Measurements from ENCODE around the gene TLR9.
A peak's percentile ranks its signal among the peaks of the same experiment; 100 is the strongest.

TLR9 gene

DNA sequence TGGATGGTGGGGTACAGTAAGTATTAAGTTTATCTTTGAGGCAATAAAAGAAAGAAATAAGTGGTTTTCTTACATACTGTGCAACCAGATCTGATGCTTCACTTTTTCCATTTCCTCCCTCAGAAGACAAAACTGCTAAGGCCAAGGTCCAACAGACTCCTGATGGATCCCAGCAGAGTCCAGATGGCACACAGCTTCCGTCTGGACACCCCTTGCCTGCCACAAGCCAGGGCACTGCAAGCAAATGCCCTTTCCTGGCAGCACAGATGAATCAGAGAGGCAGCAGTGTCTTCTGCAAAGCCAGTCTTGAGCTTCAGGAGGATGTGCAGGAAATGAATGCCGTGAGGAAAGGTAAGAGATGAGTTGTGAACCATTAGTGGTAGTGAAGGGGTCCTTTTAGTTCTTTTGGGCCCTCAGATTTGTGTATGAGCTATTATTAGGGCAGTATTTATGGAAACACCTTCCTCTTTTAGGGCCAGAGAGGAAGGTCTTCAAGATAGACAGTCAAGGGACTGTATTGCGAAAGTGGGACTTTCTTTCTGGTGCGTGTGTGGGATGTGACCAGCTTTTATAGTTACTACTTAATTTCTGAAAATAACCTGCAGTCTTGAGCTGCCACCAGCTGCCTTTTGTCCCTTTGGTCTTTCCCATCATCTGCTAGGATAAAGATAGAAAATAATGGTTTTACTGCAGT lies 22.9 kb downstream of the TLR9 start:
- Histone ChIP-seq H3K36me3 (ENCODE audit: insufficient read depth, insufficient read length, low read length) (peaks cover 80% of the 10 kb centered on the region), H3K9ac (ENCODE audit: insufficient read length, low read depth) (no peak overlapping the region), H3K9me3 (ENCODE audit: insufficient read depth, low read length) (no peaks in the 10 kb centered on the region), H3K4me1 (ENCODE audit: insufficient read depth, insufficient read length) (peaks cover 3% of the 10 kb centered on the region), H3K27me3 (ENCODE audit: insufficient read depth, insufficient read length) (no peaks in the 10 kb centered on the region), H3K4me3 (ENCODE audit: insufficient read length, low read depth) (no peak overlapping the region)
- DNase-seq (ENCODE audit: low read depth, low spot score), result no peak
- no peak for TF ChIP-seq YY1 (IDR thresholded peaks at IDR 0.05; ENCODE audit: insufficient read depth, insufficient read length)
- TF ChIP-seq SUZ12 (IDR thresholded peaks at IDR 0.05; ENCODE audit: extremely low read depth, insufficient read depth, insufficient read length), result no peak
- no peak for TF ChIP-seq ZNF274 (IDR thresholded peaks at IDR 0.05; ENCODE audit: low read depth, low read length)

DNA sequence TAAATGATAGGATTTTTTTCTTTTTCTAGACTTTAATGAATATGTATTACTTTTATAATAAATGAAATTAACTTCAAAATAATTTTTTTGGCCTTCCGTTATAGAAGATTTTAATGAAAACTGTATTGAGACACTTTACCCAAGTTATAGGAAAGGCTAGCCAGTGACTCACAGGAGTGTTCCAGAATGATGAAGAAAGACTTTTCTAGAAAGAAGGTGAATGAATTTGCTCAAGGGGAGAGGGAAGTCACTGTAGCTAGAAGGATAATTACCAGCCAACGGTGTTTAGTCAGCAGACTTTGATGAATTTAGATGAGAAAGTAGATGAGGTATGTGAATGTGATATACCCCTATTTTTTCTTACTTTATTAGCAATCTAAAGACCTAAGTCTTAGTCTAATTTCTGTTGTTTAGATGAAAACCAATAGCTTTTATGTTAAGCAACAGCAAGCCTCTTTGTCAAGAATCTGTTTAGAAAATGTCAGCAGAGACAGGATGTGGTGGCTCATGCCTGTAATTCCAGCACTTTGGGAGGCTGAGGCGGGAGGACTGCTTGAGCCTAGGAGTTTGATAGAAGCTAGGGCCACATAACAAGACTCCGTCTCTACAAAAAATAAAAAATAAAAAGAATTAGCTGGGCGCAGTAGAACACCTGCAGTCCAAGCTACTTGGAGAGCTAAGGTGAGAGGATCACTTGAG lies 24.3 kb downstream of the TLR9 start:
- no peak for DNase-seq (ENCODE audit: low read depth, low spot score)
- no peak overlapping the region for H3K4me3 ChIP-seq (ENCODE audit: insufficient read length, low read depth)
- peaks cover 70% of the 10 kb centered on the region for H3K36me3 ChIP-seq (ENCODE audit: insufficient read depth, insufficient read length, low read length)
- peaks cover 6% of the 10 kb centered on the region for H3K27me3 ChIP-seq (ENCODE audit: insufficient read depth, insufficient read length)
- no peaks in the 10 kb centered on the region for H3K9me3 ChIP-seq (ENCODE audit: insufficient read depth, low read length)
- peaks cover 3% of the 10 kb centered on the region for H3K4me1 ChIP-seq (ENCODE audit: insufficient read depth, insufficient read length)
- no peak overlapping the region for H3K9ac ChIP-seq (ENCODE audit: insufficient read length, low read depth)
- TF ChIP-seq ZNF274 (IDR thresholded peaks at IDR 0.05; ENCODE audit: low read depth, low read length) (no peak), SUZ12 (IDR thresholded peaks at IDR 0.05; ENCODE audit: extremely low read depth, insufficient read depth, insufficient read length) (no peak), YY1 (IDR thresholded peaks at IDR 0.05; ENCODE audit: insufficient read depth, insufficient read length) (no peak)

- Histone ChIP-seq H3K36me3 (ENCODE audit: insufficient read depth, insufficient read length, low read length) (peaks cover 48% of the 10 kb centered on the region), H3K4me1 (ENCODE audit: insufficient read depth, insufficient read length) (peaks cover 3% of the 10 kb centered on the region), H3K9ac (ENCODE audit: insufficient read length, low read depth) (peak overlapping the region; percentile 86), H3K9me3 (ENCODE audit: insufficient read depth, low read length) (no peaks in the 10 kb centered on the region), H3K4me3 (ENCODE audit: insufficient read length, low read depth) (peak overlapping the region; percentile 90), H3K27me3 (ENCODE audit: insufficient read depth, insufficient read length) (peaks cover 9% of the 10 kb centered on the region)
- TF ChIP-seq ZNF274 (IDR thresholded peaks at IDR 0.05; ENCODE audit: low read depth, low read length) (no peak), YY1 (IDR thresholded peaks at IDR 0.05; ENCODE audit: insufficient read depth, insufficient read length) (no peak), SUZ12 (IDR thresholded peaks at IDR 0.05; ENCODE audit: extremely low read depth, insufficient read depth, insufficient read length) (no peak)
- DNase-seq (ENCODE audit: low read depth, low spot score), result no peak
Measured at GRCh38 chr3:52198643-52199608, 26.5 kb downstream of the TLR9 start.

GRCh38 chr3:52197842-52198625 lies 27.4 kb downstream of the TLR9 start, which contains the start of gene ALAS1:
TSS of gene ALAS1 (plus strand) at chr3:52198160. CDS start at chr3:52199242, 1,082 bp downstream.
- peaks cover 3% of the 10 kb centered on the region for H3K4me1 ChIP-seq (ENCODE audit: insufficient read depth, insufficient read length)

GRCh38 chr3:52197499-52197841 lies 28.0 kb downstream of the TLR9 start:
- H3K9me3 ChIP-seq (ENCODE audit: insufficient read depth, low read length), result no peaks in the 10 kb centered on the region
- no peak for DNase-seq (ENCODE audit: low read depth, low spot score)
- no peak for TF ChIP-seq SUZ12 (IDR thresholded peaks at IDR 0.05; ENCODE audit: extremely low read depth, insufficient read depth, insufficient read length)
- no peak for TF ChIP-seq YY1 (IDR thresholded peaks at IDR 0.05; ENCODE audit: insufficient read depth, insufficient read length)
- TF ChIP-seq ZNF274 (IDR thresholded peaks at IDR 0.05; ENCODE audit: low read depth, low read length), result no peak
- peaks cover 3% of the 10 kb centered on the region for H3K4me1 ChIP-seq (ENCODE audit: insufficient read depth, insufficient read length)
- H3K27me3 ChIP-seq (ENCODE audit: insufficient read depth, insufficient read length), result peaks cover 9% of the 10 kb centered on the region
- H3K36me3 ChIP-seq (ENCODE audit: insufficient read depth, insufficient read length, low read length), result peaks cover 33% of the 10 kb centered on the region
- peak overlapping the region; percentile 19 for H3K4me3 ChIP-seq (ENCODE audit: insufficient read length, low read depth)
- peak overlapping the region; percentile 86 for H3K9ac ChIP-seq (ENCODE audit: insufficient read length, low read depth)

More at GRCh38 chr3:52197842-52198625, 27.4 kb downstream of the TLR9 start, which contains the start of gene ALAS1:
- DNase-seq (ENCODE audit: low read depth, low spot score), result peak; percentile 92
- TF ChIP-seq ZNF274 (IDR thresholded peaks at IDR 0.05; ENCODE audit: low read depth, low read length), result no peak
- TF ChIP-seq YY1 (IDR thresholded peaks at IDR 0.05; ENCODE audit: insufficient read depth, insufficient read length), result no peak
- no peak for TF ChIP-seq SUZ12 (IDR thresholded peaks at IDR 0.05; ENCODE audit: extremely low read depth, insufficient read depth, insufficient read length)
- Histone ChIP-seq H3K4me3 (ENCODE audit: insufficient read length, low read depth) (peak within 1 kb of the TSS; percentile 90), H3K36me3 (ENCODE audit: insufficient read depth, insufficient read length, low read length) (peaks cover 39% of the 10 kb centered on the region), H3K9ac (ENCODE audit: insufficient read length, low read depth) (peak within 1 kb of the TSS; percentile 86), H3K9me3 (ENCODE audit: insufficient read depth, low read length) (no peaks in the 10 kb centered on the region), H3K27me3 (ENCODE audit: insufficient read depth, insufficient read length) (peaks cover 9% of the 10 kb centered on the region)

GRCh38 chr3:52196977-52197376 lies 28.5 kb downstream of the TLR9 start:
- H3K27me3 ChIP-seq (ENCODE audit: insufficient read depth, insufficient read length), result peaks cover 9% of the 10 kb centered on the region
- H3K4me1 ChIP-seq (ENCODE audit: insufficient read depth, insufficient read length), result peaks cover 3% of the 10 kb centered on the region
- TF ChIP-seq YY1 (IDR thresholded peaks at IDR 0.05; ENCODE audit: insufficient read depth, insufficient read length), result no peak
- TF ChIP-seq SUZ12 (IDR thresholded peaks at IDR 0.05; ENCODE audit: extremely low read depth, insufficient read depth, insufficient read length), result no peak
- no peak for TF ChIP-seq ZNF274 (IDR thresholded peaks at IDR 0.05; ENCODE audit: low read depth, low read length)
- DNase-seq (ENCODE audit: low read depth, low spot score), result no peak
- no peak overlapping the region for H3K4me3 ChIP-seq (ENCODE audit: insufficient read length, low read depth)
- no peak overlapping the region for H3K9ac ChIP-seq (ENCODE audit: insufficient read length, low read depth)
- no peaks in the 10 kb centered on the region for H3K9me3 ChIP-seq (ENCODE audit: insufficient read depth, low read length)
- H3K36me3 ChIP-seq (ENCODE audit: insufficient read depth, insufficient read length, low read length), result peaks cover 29% of the 10 kb centered on the region

All from NT2/D1 (cell line).